WTC11 (cell line): ENCODE measurements around the gene TTN. TPM values are rescaled to one million over a fixed set of nuclear protein-coding genes. Genes with fewer than 3 reads are reported as not detected.

Experiments
- ARID4B ChIP-seq: sonication (generic); formaldehyde crosslinking; IDR thresholded peaks from 2 replicates; pipeline ENCODE4 v1.8.0; 2023; ENCODE audit warnings: missing genetic modification reagents, mild to moderate bottlenecking, borderline replicate concordance
- ATF1 ChIP-seq: sonication (generic); formaldehyde crosslinking; IDR thresholded peaks from 2 replicates; pipeline ENCODE4 v1.8.1; 2023; ENCODE audit warnings: mild to moderate bottlenecking, moderate library complexity, missing genetic modification reagents
- ATF3 ChIP-seq: sonication (generic); formaldehyde crosslinking; conservative IDR thresholded peaks from 2 replicates; pipeline ENCODE4 v1.8.1; 2022; ENCODE audit warnings: mild to moderate bottlenecking, missing genetic modification reagents
- CBFB ChIP-seq: sonication (generic); formaldehyde crosslinking; IDR thresholded peaks from 2 replicates; pipeline ENCODE4 v1.8.1; 2022; ENCODE audit warnings: mild to moderate bottlenecking, low read depth, missing genetic modification reagents
- CREB1 ChIP-seq: sonication (generic); formaldehyde crosslinking; IDR thresholded peaks from 2 replicates; pipeline ENCODE4 v1.8.0; 2023; ENCODE audit warnings: mild to moderate bottlenecking, missing genetic modification reagents
- CTCF ChIP-seq: fragments of 200-600 bp; IDR thresholded peaks from 2 replicates; pipeline ENCODE4 v1.8.0; 2022; ENCODE audit warnings: antibody characterized with exemption
- E2F4 ChIP-seq: sonication (generic); formaldehyde crosslinking; IDR thresholded peaks from 2 replicates; pipeline ENCODE4 v1.8.1; 2022; ENCODE audit warnings: low read depth, mild to moderate bottlenecking, moderate library complexity, missing genetic modification reagents, borderline replicate concordance
- EMX1 ChIP-seq: fragments of 250-450 bp; sonication (Bioruptor Pico); IDR thresholded peaks from 2 replicates; pipeline ENCODE4 v1.8.0; 2021; ENCODE audit warnings: mild to moderate bottlenecking
- HMGA2 ChIP-seq: fragments of 250-450 bp; sonication (Bioruptor Pico); IDR thresholded peaks from 2 replicates; pipeline ENCODE4 v1.4.0; 2021; ENCODE audit warnings: mild to moderate bottlenecking, moderate library complexity
- HMGXB4 ChIP-seq: sonication (generic); formaldehyde crosslinking; IDR thresholded peaks from 2 replicates; pipeline ENCODE4 v1.8.1; 2023; ENCODE audit warnings: mild to moderate bottlenecking, moderate library complexity, missing genetic modification reagents
- JAZF1 ChIP-seq: fragments of 250-450 bp; sonication (Bioruptor Pico); IDR thresholded peaks from 2 replicates; pipeline ENCODE4 v1.9.0; 2021; ENCODE audit warnings: moderate library complexity, mild to moderate bottlenecking, inconsistent platforms
- JUN ChIP-seq: sonication (generic); formaldehyde crosslinking; IDR thresholded peaks from 2 replicates; pipeline ENCODE4 v1.8.0; 2023; ENCODE audit warnings: mild to moderate bottlenecking, missing genetic modification reagents
- NFATC4 ChIP-seq: fragments of 250-450 bp; sonication (Bioruptor Pico); IDR thresholded peaks from 2 replicates; pipeline ENCODE4 v1.9.0; 2021; ENCODE audit warnings: mild to moderate bottlenecking
- NFYB ChIP-seq: sonication (generic); formaldehyde crosslinking; conservative IDR thresholded peaks from 2 replicates; pipeline ENCODE4 v1.8.0; 2022; ENCODE audit warnings: low read depth, missing genetic modification reagents
- NR1H2 ChIP-seq: sonication (generic); formaldehyde crosslinking; IDR thresholded peaks from 2 replicates; pipeline ENCODE4 v1.9.0; 2021; ENCODE audit warnings: mild to moderate bottlenecking, moderate library complexity, missing genetic modification reagents
- NR2C2 ChIP-seq: sonication (generic); formaldehyde crosslinking; IDR thresholded peaks from 2 replicates; pipeline ENCODE4 v1.8.0; 2022; ENCODE audit warnings: mild to moderate bottlenecking, missing genetic modification reagents
- RORB ChIP-seq: fragments of 250-450 bp; sonication (Bioruptor Pico); IDR thresholded peaks from 2 replicates; pipeline ENCODE4 v1.9.0; 2021; ENCODE audit warnings: mild to moderate bottlenecking
- SMAD4 ChIP-seq: sonication (generic); formaldehyde crosslinking; IDR thresholded peaks from 2 replicates; pipeline ENCODE4 v1.8.0; 2022; ENCODE audit warnings: mild to moderate bottlenecking, missing genetic modification reagents
- TEAD4 ChIP-seq: sonication (generic); formaldehyde crosslinking; IDR thresholded peaks from 2 replicates; pipeline ENCODE4 v1.8.0; 2022; ENCODE audit warnings: mild to moderate bottlenecking, missing genetic modification reagents
- TP53 ChIP-seq: sonication (generic); formaldehyde crosslinking; IDR thresholded peaks from 2 replicates; pipeline ENCODE4 v1.8.1; 2023; ENCODE audit warnings: mild to moderate bottlenecking, missing genetic modification reagents
- ZMAT4 ChIP-seq: fragments of 250-450 bp; sonication (Bioruptor Pico); IDR thresholded peaks from 2 replicates; pipeline ENCODE4 v1.9.0; 2021; ENCODE audit warnings: mild to moderate bottlenecking
- ZNF121 ChIP-seq: sonication (generic); formaldehyde crosslinking; IDR thresholded peaks from 2 replicates; pipeline ENCODE4 v1.8.0; 2023; ENCODE audit warnings: missing genetic modification reagents
- ZNF263 ChIP-seq: sonication (generic); formaldehyde crosslinking; IDR thresholded peaks from 2 replicates; pipeline ENCODE4 v1.8.1; 2022; ENCODE audit warnings: low read depth, mild to moderate bottlenecking, moderate library complexity, missing genetic modification reagents
- ZNF423 ChIP-seq: fragments of 250-450 bp; sonication (Bioruptor Pico); IDR thresholded peaks from 2 replicates; pipeline ENCODE4 v2.1.2; 2022; ENCODE audit warnings: mild to moderate bottlenecking, moderate library complexity
- ZNF425 ChIP-seq: fragments of 250-450 bp; sonication (Bioruptor Pico); conservative IDR thresholded peaks from 2 replicates; pipeline ENCODE4 v1.9.0; 2021; ENCODE audit warnings: mild to moderate bottlenecking
- ZNF512 ChIP-seq: sonication (generic); formaldehyde crosslinking; IDR thresholded peaks from 2 replicates; pipeline ENCODE4 v1.8.1; 2022; ENCODE audit warnings: missing genetic modification reagents, borderline replicate concordance
- total RNA-seq: library from RNA; stranded (reverse); gene quantifications from 3 replicates; pipeline ENCODE4 v1.2.3, GENCODE V29; 2021

The TTN gene
- total RNA-seq, 1 experiment from 2014 or later, result 4.7 TPM

GRCh38 chr2:178522950-178523595 is 284.1 kb downstream of the TTN start (continued):
- peak; percentile 62 for TF ChIP-seq CTCF
- no peak for TF ChIP-seq JAZF1 (CRISPR knock-in tag)
- TF ChIP-seq SMAD4 (CRISPR knock-in tag), result no peak
- no peak for TF ChIP-seq NFATC4 (CRISPR knock-in tag)
- no peak for TF ChIP-seq JUN (CRISPR knock-in tag)
- TF ChIP-seq CREB1 (CRISPR knock-in tag), result 0 out of 2 replicates have a peak, but pooled peaks have one; percentile 18
- no peak for TF ChIP-seq TEAD4 (CRISPR knock-in tag)
- TF ChIP-seq RORB, result no peak
- no peak for TF ChIP-seq HMGXB4 (CRISPR knock-in tag)
- TF ChIP-seq EMX1 (CRISPR knock-in tag), result no peak
- TF ChIP-seq HMGA2, result no peak
- TF ChIP-seq TP53 (CRISPR knock-in tag), result no peak
- peak; percentile 47; the same call in 1 of the 2 replicates for TF ChIP-seq ARID4B (CRISPR knock-in tag)
- TF ChIP-seq E2F4 (CRISPR knock-in tag), result no peak
- TF ChIP-seq ATF1 (CRISPR knock-in tag), result no peak
- TF ChIP-seq NR1H2 (CRISPR knock-in tag), result no peak
- no peak for TF ChIP-seq ZNF263 (CRISPR knock-in tag)
- no peak for TF ChIP-seq ZNF425 (CRISPR knock-in tag)
- TF ChIP-seq ATF3, result no peak
- TF ChIP-seq NFYB (CRISPR knock-in tag), result peak; percentile 39
- TF ChIP-seq NR2C2, result no peak
- TF ChIP-seq ZNF512 (CRISPR knock-in tag), result no peak
- no peak for TF ChIP-seq ZNF423 (CRISPR knock-in tag)
- TF ChIP-seq ZMAT4, result no peak
- TF ChIP-seq CBFB (CRISPR knock-in tag), result no peak
- no peak for TF ChIP-seq ZNF121 (CRISPR knock-in tag)
